DMS53 (cell line): Measurements from ENCODE around the gene ZNF862.

Experiments used
- DNase-seq: peaks from one replicate; lab custom pipeline; 2025; lab: John Stamatoyannopoulos, UW

Gene ZNF862

GRCh38 chr7:149845257-149845980, 7.2 kb downstream of the ZNF862 start:
- DNase-seq = no peak

GRCh38 chr7:149846021-149846420, 7.8 kb downstream of the ZNF862 start:
- DNase-seq = no peak

GRCh38 chr7:149846436-149847046, 8.4 kb downstream of the ZNF862 start:
- no peak for DNase-seq

GRCh38 chr7:149849174-149849573, 11.0 kb downstream of the ZNF862 start:
- no peak for DNase-seq

GRCh38 chr7:149850007-149850594, 11.9 kb downstream of the ZNF862 start:
- no peak for DNase-seq

- no peak for DNase-seq
Measured at GRCh38 chr7:149850716-149851115, 12.5 kb downstream of the ZNF862 start.

- DNase-seq = no peak
Measured at GRCh38 chr7:149851449-149851848, 13.3 kb downstream of the ZNF862 start.

- DNase-seq = no peak
Measured at GRCh38 chr7:149853157-149853556, 15.0 kb downstream of the ZNF862 start.

GRCh38 chr7:149854611-149855360, 16.6 kb downstream of the ZNF862 start:
- DNase-seq = peak; percentile 93

- DNase-seq = peak; percentile 43
Measured at GRCh38 chr7:149855361-149856305, 17.5 kb downstream of the ZNF862 start.

- DNase-seq = no peak
Measured at GRCh38 chr7:149856583-149856982, 18.4 kb downstream of the ZNF862 start.

GRCh38 chr7:149859369-149859768, 21.2 kb downstream of the ZNF862 start:
- DNase-seq = no peak

- no peak for DNase-seq
Measured at GRCh38 chr7:149859876-149860275, 21.7 kb downstream of the ZNF862 start.

- DNase-seq = peak; percentile 24
Measured at GRCh38 chr7:149860821-149861727, 22.9 kb downstream of the ZNF862 start.

GRCh38 chr7:149861728-149862045, 23.5 kb downstream of the ZNF862 start:
- DNase-seq = no peak

GRCh38 chr7:149862156-149862555, 24.0 kb downstream of the ZNF862 start:
- DNase-seq = no peak

- no peak for DNase-seq
Measured at GRCh38 chr7:149863500-149863899, 25.3 kb downstream of the ZNF862 start.

- DNase-seq = no peak
Measured at GRCh38 chr7:149864023-149864422, 25.8 kb downstream of the ZNF862 start.

- no peak for DNase-seq
Measured at GRCh38 chr7:149864751-149865150, 26.6 kb downstream of the ZNF862 start.

- no peak for DNase-seq
Measured at GRCh38 chr7:149865437-149865836, 27.3 kb downstream of the ZNF862 start.
